K562 (cell line): ENCODE measurements around the gene YAP1. TPM values are rescaled to one million over a fixed set of nuclear protein-coding genes. Genes with fewer than 3 reads are reported as not detected.

ENCODE experiments used
- ATAC-seq: fragments of 200-7000 bp; cut with Tn5 transposase; 3 replicates; pipeline ENCODE4 v1.9.1; 2020; ENCODE audit warnings: moderate library complexity
- BruUV-seq: library from RNA; stranded (reverse); fragments of 400-500 nt; replicated peaks from 2 replicates; lab custom pipeline; 2021; lab: Mats Ljungman, UMichigan
- CTCF ChIA-PET: fragments of 300-600 bp; formaldehyde crosslinking; extraction: SDS; loops from one replicate; lab custom pipeline; 2021; ENCODE audit warnings: low intra/inter-chr PET ratio; lab: Yijun Ruan, JAX
- POLR2A ChIA-PET: fragments of 300-600, 350-650 bp; sonication (Branson Sonifier 250); formaldehyde crosslinking; extraction: SDS; loops from one replicate; lab custom pipeline; 2021; ENCODE audit warnings: antibody characterized with exemption, inconsistent platforms; lab: Yijun Ruan, JAX
- DNase-seq, 4 experiments: peaks; one replicate each; pipeline versions ENCODE4 v3.0.0 to v3.0.0-alpha.2; 2011 to 2018; ENCODE audit warnings: low spot score in 3 of 4, mixed read lengths in 3 of 4; ENCODE audit errors: extremely low read depth in 1 of 4
- FAIRE-seq: peaks from 2 replicates; lab custom pipeline; 2011; peaks lifted over from hg19 to GRCh38; lab: Jason Lieb, UNC
- H2AFZ ChIP-seq: 2 replicates; pipeline ENCODE4 v1.6.0; 2011; ENCODE audit warnings: low read depth, low read length, control low read depth, inconsistent platforms
- H3K27ac ChIP-seq: fragments of 200-600 bp; 3 replicates; pipeline ENCODE4 v1.8.0; 2011; ENCODE audit warnings: low read depth, mild to moderate bottlenecking, control low read depth, inconsistent platforms, low read length, moderate library complexity, mixed read lengths; ENCODE audit errors: extremely low read depth
- H3K27me3 ChIP-seq, 2 experiments: fragments of 300-600 bp in 1 of 2; 2 replicates in 1 of 2; 3 replicates in 1 of 2; pipeline versions ENCODE4 v1.6.0 to v1.8.0; 2011; ENCODE audit warnings: inconsistent platforms in 2 of 2, low read length in 2 of 2, mild to moderate bottlenecking in 1 of 2, mixed read lengths in 1 of 2, moderate library complexity in 1 of 2; ENCODE audit not compliant: control insufficient read depth in 2 of 2, insufficient read depth in 2 of 2
- H3K36me3 ChIP-seq: fragments of 300-600 bp; 3 replicates; pipeline ENCODE4 v1.8.0; 2011; ENCODE audit warnings: mild to moderate bottlenecking, low read length, inconsistent platforms; ENCODE audit not compliant: control insufficient read depth, insufficient read depth
- H3K4me1 ChIP-seq, 2 experiments: fragments of 200-600 bp in 1 of 2; replicated peaks in 1 of 2; 2 replicates in 1 of 2; 3 replicates in 1 of 2; pipeline versions ENCODE4 v1.5.1 to v1.8.0; 2011; ENCODE audit warnings: inconsistent platforms in 2 of 2, low read length in 2 of 2, mild to moderate bottlenecking in 1 of 2, mixed read lengths in 1 of 2, moderate library complexity in 1 of 2; ENCODE audit not compliant: control insufficient read depth in 2 of 2, insufficient read depth in 2 of 2
- H3K4me2 ChIP-seq: 2 replicates; pipeline ENCODE4 v1.6.1; 2011; ENCODE audit warnings: low read length, control low read depth, inconsistent platforms, mixed read lengths; ENCODE audit not compliant: insufficient read depth
- H3K4me3 ChIP-seq: fragments of 200-600 bp; sonication (generic), shearing (Covaris generic); 2 replicates; pipeline ENCODE4 v1.5.1; 2016; ENCODE audit warnings: control low read depth, inconsistent platforms
- H3K79me2 ChIP-seq: fragments of 200-600 bp; 3 replicates; pipeline ENCODE4 v1.8.0; 2011; ENCODE audit warnings: low read length, inconsistent platforms; ENCODE audit not compliant: control insufficient read depth, insufficient read depth
- H3K9ac ChIP-seq, 2 experiments: 2 replicates each; pipeline versions ENCODE4 v1.6.0 to v1.6.1; 2011; ENCODE audit warnings: low read depth in 2 of 2, low read length in 2 of 2, control low read depth in 1 of 2, inconsistent platforms in 1 of 2, mild to moderate bottlenecking in 1 of 2, mixed read lengths in 1 of 2; ENCODE audit not compliant: insufficient read depth in 1 of 2
- H3K9me1 ChIP-seq: one replicate; pipeline ENCODE4 v1.6.0; 2011; ENCODE audit warnings: inconsistent platforms, mild to moderate bottlenecking, low read length, moderate library complexity; ENCODE audit not compliant: control insufficient read depth, insufficient read depth
- H3K9me3 ChIP-seq: replicated peaks from 2 replicates; pipeline ENCODE4 v1.5.1; 2011; ENCODE audit warnings: low read depth, low read length, inconsistent platforms; ENCODE audit not compliant: control insufficient read depth, insufficient read depth
- H4K20me1 ChIP-seq: replicated peaks from 2 replicates; pipeline ENCODE4 v1.6.1; 2011; ENCODE audit warnings: low read length, inconsistent platforms, mixed read lengths; ENCODE audit not compliant: control insufficient read depth, insufficient read depth
- FOXA1 ChIP-seq: fragments of 450-650 bp; IDR thresholded peaks from 2 replicates; pipeline ENCODE4 v1.6.1; 2016; ENCODE audit warnings: mild to moderate bottlenecking, borderline replicate concordance
- MTA3 ChIP-seq: fragments of 450-650 bp; formaldehyde crosslinking; IDR thresholded peaks from 2 replicates; pipeline ENCODE4 v1.6.1; 2017; ENCODE audit warnings: mild to moderate bottlenecking, borderline replicate concordance
- NR2F6 ChIP-seq: fragments of 450-650 bp; formaldehyde crosslinking; IDR thresholded peaks from 2 replicates; pipeline ENCODE4 v1.4.0; 2020; ENCODE audit warnings: mild to moderate bottlenecking
- U2AF1 ChIP-seq: fragments of 200-400 bp; formaldehyde crosslinking; optimal IDR thresholded peaks from 2 replicates; pipeline ENCODE3; 2017; ENCODE audit warnings: mild to moderate bottlenecking, low read depth, low read length, moderate library complexity
- ZC3H8 ChIP-seq: fragments of 450-650 bp; IDR thresholded peaks from 2 replicates; pipeline ENCODE4 v1.6.1; 2017
- ZFPM2 ChIP-seq: fragments of 250-450 bp; sonication (Bioruptor Pico); IDR thresholded peaks from 2 replicates; pipeline ENCODE4 v1.5.1; 2022; ENCODE audit warnings: mild to moderate bottlenecking
- ZNF24 ChIP-seq: fragments of 450-650 bp; IDR thresholded peaks from 2 replicates; pipeline ENCODE4 v1.6.1; 2016
- ZNF253 ChIP-seq: fragments of 250-450 bp; sonication (Bioruptor Pico); conservative IDR thresholded peaks from 2 replicates; pipeline ENCODE4 v1.6.1; 2021; ENCODE audit warnings: mild to moderate bottlenecking
- ZNF644 ChIP-seq: fragments of 200-800 bp; sonication (Bioruptor generic); IDR thresholded peaks from 2 replicates; pipeline ENCODE4 v1.6.1; 2016; ENCODE audit warnings: low read depth, missing genetic modification characterization, missing compliant biosample characterization
- ZNF76 ChIP-seq: fragments of 250-450 bp; sonication (Bioruptor Pico); IDR thresholded peaks from 2 replicates; pipeline ENCODE4 v1.4.0; 2020; ENCODE audit warnings: mild to moderate bottlenecking, moderate library complexity, borderline replicate concordance
- WGBS: fragments of 100-300 bp; shearing (Covaris generic); methylation state at CpG from one replicate; pipeline ENCODE4 v1.1.6; 2016; ENCODE audit warnings: low coverage, mixed read lengths; ENCODE audit not compliant: insufficient coverage; ENCODE audit errors: missing lambda C conversion rate; 5-methylcytosine and 5-hydroxymethylcytosine counted together
- in situ Hi-C: fragments of 300-500 bp; cut with MboI; formaldehyde crosslinking; loops from 4 replicates; pipeline ENCODE4 v1.15.0; 2018; ENCODE audit warnings: inconsistent platforms, mixed read lengths
- intact Hi-C: fragments of 100-400 bp; cut with micrococcal nuclease; formaldehyde crosslinking; loops from 2 replicates; pipeline ENCODE4 v1.14.2; 2022
- polyA plus RNA-seq, 8 experiments: library from polyadenylated mRNA; depleted of rRNA in 4 of 8; stranded (reverse) in 5 of 8; unstranded in 3 of 8; fragments of >200 nt; fragmentation: Nextera tagmentation in 2 of 8; fragmentation: Illumina TruSeq in 1 of 8; extraction: Ambion mirVana in 2 of 8; extraction: Trizol in 1 of 8; gene quantifications; 2 replicates each; pipeline versions ENCODE4 v1.2.1 to v1.2.3, GENCODE V29; 2011 to 2014; ENCODE audit warnings: inconsistent platforms in 1 of 8, missing spikeins in 1 of 8
- total RNA-seq, 7 experiments: library from RNA; depleted of rRNA in 6 of 7; stranded (reverse); fragments of >200 nt in 6 of 7; fragmentation: Illumina TruSeq in 2 of 7; extraction: Trizol in 2 of 7; gene quantifications; 2 replicates each; pipeline versions ENCODE4 v1.2.1 to v1.2.3, GENCODE V29; 2011 to 2021; ENCODE audit warnings: low replicate concordance in 1 of 7
- TF ChIP-seq, protein P1 (sequence below): fragments of 250-450 bp; sonication (Bioruptor Pico); IDR thresholded peaks from 2 replicates; pipeline ENCODE4 v1.9.0; 2021; ENCODE audit warnings: mild to moderate bottlenecking, inconsistent platforms
- TF ChIP-seq, protein P2 (sequence below): fragments of 250-450 bp; sonication (Bioruptor Pico); IDR thresholded peaks from 2 replicates; pipeline ENCODE4 v1.4.0; 2020; ENCODE audit warnings: borderline replicate concordance
- TF ChIP-seq, protein P3 (sequence below): fragments of 250-450 bp; sonication (Bioruptor Pico); IDR thresholded peaks from 2 replicates; pipeline ENCODE4 v1.5.0; 2021; ENCODE audit warnings: mild to moderate bottlenecking, borderline replicate concordance

YAP1 gene
- total and polyA plus RNA-seq, 9 of the 15 experiments (the other 6 are each of a cell fraction or from before 2014, with no cell fraction given): 0.18 TPM; not detected in 8

DNA sequence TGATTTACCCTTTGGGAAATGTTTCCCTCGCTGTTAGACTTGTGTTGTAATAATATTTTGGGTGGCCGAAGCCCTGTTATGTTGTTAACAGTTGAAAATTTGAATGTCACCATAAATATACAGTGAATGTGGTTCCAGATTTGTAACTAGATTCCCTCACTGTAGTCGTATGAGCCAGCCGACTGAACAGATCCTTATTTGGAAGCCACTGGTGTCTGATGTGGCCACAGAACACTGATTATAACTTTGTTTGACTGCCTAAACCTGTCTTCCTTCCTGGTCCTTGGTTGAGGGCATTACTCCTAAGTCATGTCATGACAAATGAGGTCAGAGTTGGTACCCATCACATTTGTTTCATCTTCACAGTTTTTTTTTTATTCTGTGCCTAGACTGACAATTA is 45.4 kb downstream of the YAP1 start:
- H3K36me3 ChIP-seq: no peaks in the 10 kb centered on the region
- H3K27ac ChIP-seq: no peak overlapping the region
- ChIA-PET POLR2A (no interaction called here), CTCF (no interaction called here)
- no TSS peak for BruUV-seq
- 0% methylated on average over 4 of the region's 4 CpGs for WGBS
- no peak overlapping the region for H3K4me3 ChIP-seq
- H3K4me2 ChIP-seq: no peak overlapping the region
- no peaks in the 10 kb centered on the region for H4K20me1 ChIP-seq
- intact Hi-C loops: no loop called here
- H3K27me3 ChIP-seq: no peaks in the 10 kb centered on the region
- H3K9me1 ChIP-seq: no peaks in the 10 kb centered on the region
- H3K79me2 ChIP-seq: no peaks in the 10 kb centered on the region
- FAIRE-seq (no peak), ATAC-seq (no peak), DNase-seq (no peak)
- in situ Hi-C loops: no loop called here
- no peak overlapping the region for H3K9ac ChIP-seq
- H3K9me3 ChIP-seq: no peaks in the 10 kb centered on the region
- TF ChIP-seq, protein P1, sequence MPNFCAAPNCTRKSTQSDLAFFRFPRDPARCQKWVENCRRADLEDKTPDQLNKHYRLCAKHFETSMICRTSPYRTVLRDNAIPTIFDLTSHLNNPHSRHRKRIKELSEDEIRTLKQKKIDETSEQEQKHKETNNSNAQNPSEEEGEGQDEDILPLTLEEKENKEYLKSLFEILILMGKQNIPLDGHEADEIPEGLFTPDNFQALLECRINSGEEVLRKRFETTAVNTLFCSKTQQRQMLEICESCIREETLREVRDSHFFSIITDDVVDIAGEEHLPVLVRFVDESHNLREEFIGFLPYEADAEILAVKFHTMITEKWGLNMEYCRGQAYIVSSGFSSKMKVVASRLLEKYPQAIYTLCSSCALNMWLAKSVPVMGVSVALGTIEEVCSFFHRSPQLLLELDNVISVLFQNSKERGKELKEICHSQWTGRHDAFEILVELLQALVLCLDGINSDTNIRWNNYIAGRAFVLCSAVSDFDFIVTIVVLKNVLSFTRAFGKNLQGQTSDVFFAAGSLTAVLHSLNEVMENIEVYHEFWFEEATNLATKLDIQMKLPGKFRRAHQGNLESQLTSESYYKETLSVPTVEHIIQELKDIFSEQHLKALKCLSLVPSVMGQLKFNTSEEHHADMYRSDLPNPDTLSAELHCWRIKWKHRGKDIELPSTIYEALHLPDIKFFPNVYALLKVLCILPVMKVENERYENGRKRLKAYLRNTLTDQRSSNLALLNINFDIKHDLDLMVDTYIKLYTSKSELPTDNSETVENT (CRISPR knock-in tag): no peak
- TF ChIP-seq, protein P2, sequence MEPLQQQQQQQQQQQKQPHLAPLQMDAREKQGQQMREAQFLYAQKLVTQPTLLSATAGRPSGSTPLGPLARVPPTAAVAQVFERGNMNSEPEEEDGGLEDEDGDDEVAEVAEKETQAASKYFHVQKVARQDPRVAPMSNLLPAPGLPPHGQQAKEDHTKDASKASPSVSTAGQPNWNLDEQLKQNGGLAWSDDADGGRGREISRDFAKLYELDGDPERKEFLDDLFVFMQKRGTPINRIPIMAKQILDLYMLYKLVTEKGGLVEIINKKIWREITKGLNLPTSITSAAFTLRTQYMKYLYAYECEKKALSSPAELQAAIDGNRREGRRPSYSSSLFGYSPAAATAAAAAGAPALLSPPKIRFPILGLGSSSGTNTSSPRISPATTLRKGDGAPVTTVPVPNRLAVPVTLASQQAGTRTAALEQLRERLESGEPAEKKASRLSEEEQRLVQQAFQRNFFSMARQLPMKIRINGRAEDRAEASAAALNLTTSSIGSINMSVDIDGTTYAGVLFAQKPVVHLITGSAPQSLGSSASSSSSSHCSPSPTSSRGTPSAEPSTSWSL (CRISPR knock-in tag): no peak
- TF ChIP-seq, protein P3, sequence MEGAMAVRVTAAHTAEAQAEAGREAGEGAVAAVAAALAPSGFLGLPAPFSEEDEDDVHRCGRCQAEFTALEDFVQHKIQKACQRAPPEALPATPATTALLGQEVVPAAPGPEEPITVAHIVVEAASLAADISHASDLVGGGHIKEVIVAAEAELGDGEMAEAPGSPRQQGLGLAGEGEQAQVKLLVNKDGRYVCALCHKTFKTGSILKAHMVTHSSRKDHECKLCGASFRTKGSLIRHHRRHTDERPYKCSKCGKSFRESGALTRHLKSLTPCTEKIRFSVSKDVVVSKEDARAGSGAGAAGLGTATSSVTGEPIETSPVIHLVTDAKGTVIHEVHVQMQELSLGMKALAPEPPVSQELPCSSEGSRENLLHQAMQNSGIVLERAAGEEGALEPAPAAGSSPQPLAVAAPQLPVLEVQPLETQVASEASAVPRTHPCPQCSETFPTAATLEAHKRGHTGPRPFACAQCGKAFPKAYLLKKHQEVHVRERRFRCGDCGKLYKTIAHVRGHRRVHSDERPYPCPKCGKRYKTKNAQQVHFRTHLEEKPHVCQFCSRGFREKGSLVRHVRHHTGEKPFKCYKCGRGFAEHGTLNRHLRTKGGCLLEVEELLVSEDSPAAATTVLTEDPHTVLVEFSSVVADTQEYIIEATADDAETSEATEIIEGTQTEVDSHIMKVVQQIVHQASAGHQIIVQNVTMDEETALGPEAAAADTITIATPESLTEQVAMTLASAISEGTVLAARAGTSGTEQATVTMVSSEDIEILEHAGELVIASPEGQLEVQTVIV: no peak
- TF ChIP-seq U2AF1 (no peak), ZFPM2 (no peak), ZNF76 (no peak), ZNF24 (no peak), ZC3H8 (no peak), FOXA1 (no peak), MTA3 (no peak), NR2F6 (no peak), ZNF253 (no peak), ZNF644 (tag) (no peak)
- no peak overlapping the region for H2AFZ ChIP-seq
- H3K4me1 ChIP-seq: no peaks in the 10 kb centered on the region
